Measurements from ENCODE around the gene GPAM. TPM values are rescaled to one million over a fixed set of nuclear protein-coding genes. Genes with fewer than 3 reads are reported as not detected.
A peak's percentile ranks its signal among the peaks of the same experiment; 100 is the strongest.

Gene GPAM
- total RNA-seq, 1 experiment from 2014 or later = 5.0 TPM

DNA sequence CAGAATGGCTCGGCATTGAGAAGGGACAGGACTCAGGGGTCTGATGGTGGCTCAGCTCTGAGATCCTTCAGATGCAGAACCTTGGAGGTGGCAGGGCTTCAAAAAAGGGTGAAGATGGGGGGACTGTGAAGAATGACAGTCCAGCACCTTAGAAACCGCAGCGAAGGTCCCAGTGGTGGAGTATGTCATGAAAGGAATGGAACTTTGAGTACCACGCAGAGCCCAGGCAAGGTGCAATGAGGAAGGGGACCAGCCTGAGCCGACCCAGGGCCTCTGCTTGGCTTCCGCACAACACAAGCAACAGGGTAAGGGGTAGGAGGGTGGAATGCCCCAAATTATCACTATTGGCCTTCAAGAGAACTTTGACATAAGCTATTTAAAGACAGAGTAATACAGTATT is 8.2 kb upstream of the GPAM start:
- no peak for DNase-seq (ENCODE audit: low read depth)
- in situ Hi-C loops (cut with HindIII; ENCODE audit: low pct_unique_long_range_greater_than_20kb, low sequenced_read_pairs) = no loop called here

- no peak for DNase-seq (ENCODE audit: low read depth)
- in situ Hi-C loops (cut with HindIII; ENCODE audit: low pct_unique_long_range_greater_than_20kb, low sequenced_read_pairs) = no loop called here
Observed at GRCh38 chr10:112191041-112191590, 7.6 kb upstream of the GPAM start.

DNA sequence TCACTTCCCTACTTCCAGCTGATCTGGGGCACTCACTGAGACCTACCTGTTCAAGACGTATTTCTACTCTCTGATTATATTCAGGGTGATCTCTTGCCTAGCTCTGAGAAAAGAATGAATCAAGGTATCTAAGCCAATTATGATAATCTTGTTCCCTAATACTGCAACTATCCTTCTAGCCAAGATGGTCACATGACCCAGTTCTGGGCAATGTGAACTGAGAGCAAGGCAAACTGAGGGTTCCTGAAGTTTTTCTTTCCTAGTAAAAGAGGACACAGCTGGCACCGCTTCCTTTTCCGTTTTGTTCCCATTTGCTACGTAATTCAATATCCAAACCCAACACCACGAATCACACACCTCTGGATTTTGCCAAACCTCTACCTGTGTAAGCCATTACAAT is 5.9 kb upstream of the GPAM start:
- in situ Hi-C loops (cut with HindIII; ENCODE audit: low pct_unique_long_range_greater_than_20kb, low sequenced_read_pairs) = no loop called here
- DNase-seq (ENCODE audit: low read depth) = no peak

DNA sequence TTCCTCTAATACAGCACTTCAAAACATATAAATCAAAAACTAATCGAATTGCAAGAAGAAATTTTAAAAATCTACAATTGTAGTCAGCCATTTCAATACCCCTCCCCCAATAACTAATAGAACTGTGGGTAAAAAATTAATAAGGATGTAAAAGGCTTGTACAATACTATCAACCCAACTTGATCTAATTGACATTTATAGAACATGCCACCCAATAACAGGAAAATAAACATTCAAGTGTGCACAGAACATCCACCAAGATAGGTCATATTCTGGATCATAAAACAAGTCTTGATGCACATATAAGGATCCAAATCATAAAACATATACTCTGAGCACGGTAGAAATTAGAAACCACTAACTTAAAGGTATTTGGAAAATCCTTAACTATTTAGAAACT is 4.0 kb upstream of the GPAM start:
- in situ Hi-C loops (cut with HindIII; ENCODE audit: low pct_unique_long_range_greater_than_20kb, low sequenced_read_pairs) = no loop called here
- DNase-seq (ENCODE audit: low read depth) = no peak

DNA sequence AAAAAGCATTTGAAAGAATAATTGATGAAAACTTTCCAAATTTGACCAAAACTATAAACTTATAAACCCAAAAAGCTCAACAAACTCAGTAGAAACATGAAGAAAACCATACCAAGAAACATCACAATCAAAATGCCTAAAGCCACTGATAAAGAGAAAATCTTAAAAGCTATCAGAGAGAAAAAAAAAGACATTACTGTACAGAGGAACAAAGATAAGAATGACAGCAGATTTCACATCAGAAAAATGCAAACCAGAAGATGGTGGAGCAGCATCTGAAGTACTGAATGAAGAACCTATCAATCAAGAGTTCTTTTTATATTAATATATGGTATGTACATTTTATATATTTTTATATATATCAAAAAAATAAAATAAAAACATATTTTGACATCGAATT is 2.4 kb upstream of the GPAM start:
- DNase-seq (ENCODE audit: low read depth) = no peak
- in situ Hi-C loops (cut with HindIII; ENCODE audit: low pct_unique_long_range_greater_than_20kb, low sequenced_read_pairs) = no loop called here

DNA sequence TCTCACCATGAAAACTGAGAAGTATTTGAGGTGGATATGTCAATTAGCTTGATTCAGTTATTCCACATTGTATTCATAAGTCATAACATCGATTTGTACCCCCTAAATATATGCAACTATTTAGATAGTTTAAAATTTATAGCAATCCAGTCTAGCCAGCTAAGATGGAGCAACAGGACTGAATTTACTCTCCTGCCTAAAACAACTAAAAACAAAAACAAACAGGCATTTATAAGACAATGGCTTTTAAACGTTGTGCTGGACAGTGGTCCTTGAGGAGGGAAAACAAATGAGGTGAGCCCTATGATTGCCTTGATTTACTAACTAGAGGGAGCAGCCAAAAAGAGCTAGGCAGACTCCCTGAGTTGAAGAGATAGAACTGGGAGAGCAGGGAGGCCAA is 814 bp upstream of the GPAM start:
- in situ Hi-C loops (cut with HindIII; ENCODE audit: low pct_unique_long_range_greater_than_20kb, low sequenced_read_pairs) = no loop called here
- no peak for DNase-seq (ENCODE audit: low read depth)

GRCh38 chr10:112184052-112184371 is 447 bp upstream of the GPAM start:
- in situ Hi-C loops (cut with HindIII; ENCODE audit: low pct_unique_long_range_greater_than_20kb, low sequenced_read_pairs) = no loop called here
- no peak for DNase-seq (ENCODE audit: low read depth)

GRCh38 chr10:112182784-112183328 is 709 bp downstream of the GPAM start:
- in situ Hi-C loops (cut with HindIII; ENCODE audit: low pct_unique_long_range_greater_than_20kb, low sequenced_read_pairs) = no loop called here
- peak; percentile 1 for DNase-seq (ENCODE audit: low read depth)

- DNase-seq (ENCODE audit: low read depth) = no peak
- in situ Hi-C loops (cut with HindIII; ENCODE audit: low pct_unique_long_range_greater_than_20kb, low sequenced_read_pairs) = no loop called here
Observed at GRCh38 chr10:112177247-112177646, 6.3 kb downstream of the GPAM start.

DNA sequence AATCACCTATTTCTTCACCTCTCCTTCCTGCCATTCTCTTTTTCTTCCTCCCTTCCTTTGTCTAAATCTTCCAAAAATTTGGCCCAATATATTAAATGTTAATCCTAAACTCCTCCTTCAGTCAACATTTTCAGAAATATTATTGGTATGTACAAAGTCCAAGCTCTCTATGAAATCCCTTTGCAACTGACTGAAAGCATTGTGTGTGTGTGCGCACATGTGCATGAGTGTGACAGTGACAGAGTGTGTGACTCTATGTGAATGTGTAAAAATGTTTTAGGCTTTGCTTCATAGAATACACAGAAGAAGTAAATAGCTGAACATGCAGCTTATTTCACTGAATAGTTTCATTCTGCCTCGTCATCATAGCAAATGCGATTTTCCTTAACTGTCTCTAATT is 7.0 kb downstream of the GPAM start:
- in situ Hi-C loops (cut with HindIII; ENCODE audit: low pct_unique_long_range_greater_than_20kb, low sequenced_read_pairs) = no loop called here
- DNase-seq (ENCODE audit: low read depth) = no peak

GRCh38 chr10:112175409-112175808 is 8.2 kb downstream of the GPAM start:
- no peak for DNase-seq (ENCODE audit: low read depth)

GRCh38 chr10:112173206-112173605 is 10.4 kb downstream of the GPAM start:
- DNase-seq (ENCODE audit: low read depth) = no peak
- in situ Hi-C loops (cut with HindIII; ENCODE audit: low pct_unique_long_range_greater_than_20kb, low sequenced_read_pairs) = no loop called here

More at GRCh38 chr10:112175409-112175808, 8.2 kb downstream of the GPAM start:
- in situ Hi-C loops (cut with HindIII; ENCODE audit: low pct_unique_long_range_greater_than_20kb, low sequenced_read_pairs) = no loop called here

GRCh38 chr10:112168733-112169132 is 14.8 kb downstream of the GPAM start:
- DNase-seq (ENCODE audit: low read depth) = no peak
- in situ Hi-C loops (cut with HindIII; ENCODE audit: low pct_unique_long_range_greater_than_20kb, low sequenced_read_pairs) = no loop called here

- DNase-seq (ENCODE audit: low read depth) = no peak
- in situ Hi-C loops (cut with HindIII; ENCODE audit: low pct_unique_long_range_greater_than_20kb, low sequenced_read_pairs) = no loop called here
Observed at GRCh38 chr10:112166800-112167199, 16.8 kb downstream of the GPAM start.

- in situ Hi-C loops (cut with HindIII; ENCODE audit: low pct_unique_long_range_greater_than_20kb, low sequenced_read_pairs) = no loop called here
- no peak for DNase-seq (ENCODE audit: low read depth)
Observed at GRCh38 chr10:112161757-112162518, 21.6 kb downstream of the GPAM start.

GRCh38 chr10:112160834-112161233 is 22.7 kb downstream of the GPAM start:
- in situ Hi-C loops (cut with HindIII; ENCODE audit: low pct_unique_long_range_greater_than_20kb, low sequenced_read_pairs) = no loop called here
- no peak for DNase-seq (ENCODE audit: low read depth)

- in situ Hi-C loops (cut with HindIII; ENCODE audit: low pct_unique_long_range_greater_than_20kb, low sequenced_read_pairs) = no loop called here
- no peak for DNase-seq (ENCODE audit: low read depth)
Observed at GRCh38 chr10:112159469-112159868, 24.1 kb downstream of the GPAM start.

DNA sequence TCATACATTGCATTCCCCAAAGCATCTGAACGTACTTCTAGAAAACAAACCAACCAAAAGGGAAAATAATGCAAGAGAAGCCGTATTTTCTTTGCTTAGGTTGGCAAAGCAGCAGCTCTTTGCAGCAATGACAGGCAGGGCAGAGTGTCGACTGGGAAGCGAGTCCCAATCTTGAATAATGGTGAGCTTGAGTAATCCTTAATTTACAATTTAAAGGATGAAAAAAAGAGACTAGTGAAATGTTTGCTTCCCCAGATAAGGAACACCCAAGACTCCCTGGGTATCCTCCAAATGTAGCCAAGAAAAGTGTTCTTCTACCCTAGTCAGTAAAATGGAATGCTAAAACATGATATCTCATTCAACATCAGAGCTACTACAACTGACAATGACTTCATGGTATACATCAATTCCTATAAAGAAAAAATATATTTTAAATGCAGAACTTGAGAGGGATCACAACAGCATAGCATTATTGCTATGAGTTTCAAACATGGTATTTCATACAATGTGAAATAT is 32.0 kb downstream of the GPAM start:
- in situ Hi-C loops (cut with HindIII; ENCODE audit: low pct_unique_long_range_greater_than_20kb, low sequenced_read_pairs) = no loop called here
- DNase-seq (ENCODE audit: low read depth) = no peak

- in situ Hi-C loops (cut with HindIII; ENCODE audit: low pct_unique_long_range_greater_than_20kb, low sequenced_read_pairs) = no loop called here
- no peak for DNase-seq (ENCODE audit: low read depth)
Observed at GRCh38 chr10:112148331-112148730, 35.2 kb downstream of the GPAM start.

- in situ Hi-C loops (cut with HindIII; ENCODE audit: low pct_unique_long_range_greater_than_20kb, low sequenced_read_pairs) = no loop called here
- no peak for DNase-seq (ENCODE audit: low read depth)
Observed at GRCh38 chr10:112146799-112147198, 36.8 kb downstream of the GPAM start.
